ENCODE data around the gene EDC3.
"Not testable (repeated sequence)": the region's sequence is repeated elsewhere in the genome, so short reads cannot be mapped to it uniquely, and the experiment has no call there.

EDC3 gene

GRCh38 chr15:74709892-74710291, 14.1 kb upstream of the EDC3 start:
- no peak for FAIRE-seq

DNA sequence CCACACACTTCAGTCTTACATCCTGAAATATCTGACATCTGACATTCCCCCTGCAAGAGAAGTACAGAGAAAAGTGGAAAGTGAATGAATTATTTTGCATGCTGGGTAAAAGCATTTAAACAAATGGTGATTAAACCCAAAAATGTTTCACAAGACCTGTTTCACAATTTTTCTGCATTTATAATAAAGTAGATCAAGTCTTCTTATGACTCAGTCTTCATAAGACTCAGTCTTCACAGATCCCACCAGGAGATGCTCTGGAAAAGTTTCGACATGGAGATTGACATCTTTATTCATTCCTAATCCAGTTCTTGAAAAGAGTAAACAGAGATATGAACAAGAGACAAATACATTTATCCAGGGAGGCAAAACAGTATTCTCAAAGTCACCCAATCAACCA, 13.2 kb upstream of the EDC3 start:
- FAIRE-seq: no peak

GRCh38 chr15:74696808-74697207, 984 bp upstream of the EDC3 start:
- no peak for FAIRE-seq

- FAIRE-seq: no peak
Observed at GRCh38 chr15:74696398-74696729, 540 bp upstream of the EDC3 start.

DNA sequence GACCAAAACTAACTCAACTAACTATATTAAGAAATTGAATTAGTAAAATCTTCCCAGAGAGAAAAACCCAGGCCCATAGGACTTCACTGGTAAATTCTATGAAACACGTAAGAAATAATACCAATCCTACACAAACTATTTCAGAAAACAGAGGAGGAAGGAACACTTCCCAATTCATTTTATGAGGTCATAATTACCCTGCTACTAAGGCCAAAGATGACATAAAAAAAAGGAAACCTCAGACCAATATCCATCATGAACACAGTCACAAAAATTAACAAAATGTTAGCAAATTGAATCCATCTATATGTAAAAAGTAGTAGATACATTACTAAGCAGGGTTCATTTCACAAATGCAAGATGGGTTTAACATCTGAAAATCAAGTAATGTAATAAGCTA, 3.5 kb downstream of the EDC3 start:
- FAIRE-seq: no peak

GRCh38 chr15:74683758-74684157, 12.1 kb downstream of the EDC3 start:
- no peak for FAIRE-seq

- FAIRE-seq: no peak
Observed at GRCh38 chr15:74682954-74683353, 12.9 kb downstream of the EDC3 start.

DNA sequence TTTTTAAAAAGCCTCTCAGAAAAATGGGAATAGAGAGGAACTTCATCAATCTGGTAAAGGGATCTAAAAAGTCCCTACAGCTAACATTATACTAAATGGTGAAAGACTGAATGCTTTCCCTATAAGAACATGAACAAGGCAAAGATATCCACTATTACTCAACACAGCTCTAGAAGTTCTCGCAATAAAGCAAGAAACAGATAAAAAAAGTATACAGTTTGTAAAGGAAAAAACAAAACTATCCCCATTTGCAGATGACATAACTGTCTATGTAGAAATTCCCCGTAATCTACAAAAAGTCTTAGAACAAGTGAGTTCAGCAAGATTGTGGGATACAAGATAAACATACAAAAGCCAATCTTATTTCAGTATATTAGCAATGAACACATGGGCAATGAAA, 15.4 kb downstream of the EDC3 start:
- FAIRE-seq: no peak

- no peak for FAIRE-seq
Observed at GRCh38 chr15:74676801-74677200, 19.0 kb downstream of the EDC3 start.

GRCh38 chr15:74674161-74674560, 21.7 kb downstream of the EDC3 start:
- FAIRE-seq: no peak

DNA sequence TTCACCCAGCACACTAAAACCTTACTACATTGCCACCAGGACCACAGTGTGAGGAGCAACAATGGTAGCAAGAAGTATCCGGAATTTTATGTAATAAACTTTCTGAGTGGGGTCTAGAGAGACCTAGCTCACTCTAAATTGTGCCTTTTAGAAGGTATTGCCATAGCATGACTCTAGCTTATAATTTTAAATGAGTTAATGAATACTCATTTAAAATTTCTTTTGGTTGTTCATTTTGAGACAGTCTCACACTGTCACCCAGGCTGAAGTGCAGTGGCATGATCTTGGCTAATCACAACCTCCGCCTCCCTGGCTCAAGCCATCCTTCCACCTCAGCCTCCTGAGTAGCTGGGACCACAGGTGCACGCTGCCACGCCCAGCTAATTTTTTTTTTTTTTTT, 26.2 kb downstream of the EDC3 start:
- FAIRE-seq: no peak

- no peak for FAIRE-seq
Observed at GRCh38 chr15:74667975-74668374, 27.8 kb downstream of the EDC3 start.

- no peak for FAIRE-seq
Observed at GRCh38 chr15:74664670-74665069, 31.2 kb downstream of the EDC3 start.

GRCh38 chr15:74664028-74664616, 31.7 kb downstream of the EDC3 start:
- no peak for FAIRE-seq

GRCh38 chr15:74663303-74664027, 32.4 kb downstream of the EDC3 start:
- no peak for FAIRE-seq

GRCh38 chr15:74662064-74662860, 33.6 kb downstream of the EDC3 start:
- FAIRE-seq: no peak

GRCh38 chr15:74661280-74661679, 34.5 kb downstream of the EDC3 start:
- FAIRE-seq: not testable (repeated sequence)

DNA sequence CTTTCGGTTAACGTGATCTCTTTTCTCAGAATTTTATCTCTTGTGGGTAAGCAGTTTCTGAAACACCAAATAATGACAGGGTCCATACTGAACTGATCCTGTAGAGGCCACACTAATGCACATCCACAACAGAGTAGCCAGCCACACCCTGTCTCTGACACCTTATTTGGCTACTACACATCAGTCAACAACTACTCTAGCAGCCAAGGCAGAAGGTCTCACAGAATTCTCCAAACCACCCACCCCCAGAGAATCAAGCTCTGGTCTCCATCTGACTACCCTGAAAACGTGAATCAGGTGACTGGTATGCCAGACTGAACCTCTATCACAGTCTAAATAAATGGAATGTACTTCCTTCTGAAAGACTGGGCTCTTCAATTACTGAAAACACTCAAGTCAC, 38.0 kb downstream of the EDC3 start:
- no peak for FAIRE-seq

- no peak for FAIRE-seq
Observed at GRCh38 chr15:74656935-74657535, 38.8 kb downstream of the EDC3 start.

GRCh38 chr15:74655424-74655823, 40.4 kb downstream of the EDC3 start:
- no peak for FAIRE-seq

GRCh38 chr15:74653426-74654102, 42.3 kb downstream of the EDC3 start:
- no peak for FAIRE-seq

GRCh38 chr15:74651242-74651741, 44.5 kb downstream of the EDC3 start:
- no peak for FAIRE-seq
